HG02884 (cell line): ENCODE measurements around the gene IQCE.
"Not testable (repeated sequence)": the region's sequence is repeated elsewhere in the genome, so short reads cannot be mapped to it uniquely, and the experiment has no call there.

Experiments
- ATAC-seq: cut with Tn5 transposase; IDR thresholded peaks from one replicate; pipeline ENCODE4 v1.9.1; 2021; ENCODE audit warnings: mild to moderate bottlenecking, moderate library complexity; ENCODE audit not compliant: unreplicated experiment

The IQCE gene

DNA sequence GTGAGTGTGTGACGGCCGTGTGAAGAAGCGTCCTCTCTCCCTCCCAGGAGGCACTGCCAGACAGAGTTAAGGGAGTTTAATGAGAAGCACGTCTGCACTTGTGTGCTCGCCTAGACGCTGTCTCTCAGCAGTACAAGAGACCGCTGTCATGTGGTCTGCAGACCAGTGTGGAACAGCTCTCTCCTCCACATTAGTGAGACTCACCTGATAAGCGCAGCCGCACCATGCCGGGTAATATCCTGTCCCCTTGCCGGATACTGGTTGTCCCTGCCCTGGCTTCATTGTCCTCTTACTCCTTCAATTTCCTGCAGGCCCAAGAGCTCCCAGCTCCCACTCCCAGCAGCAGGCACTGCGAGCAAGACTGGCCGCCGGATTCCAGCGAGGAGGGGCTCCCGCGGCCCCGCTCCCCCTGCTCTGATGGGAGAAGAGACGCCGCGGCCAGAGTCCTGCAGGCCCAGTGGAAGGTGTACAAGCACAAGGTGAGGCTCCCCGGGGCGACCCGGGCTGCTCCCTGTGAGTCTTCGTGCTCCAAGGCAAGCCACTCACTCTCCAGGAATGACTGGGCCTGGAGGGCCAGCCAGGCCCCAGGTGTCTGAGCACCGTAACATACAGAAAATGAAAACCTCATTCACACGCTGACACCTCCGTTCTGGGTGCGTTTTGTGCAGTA, 39.5 kb downstream of the IQCE start:
- no peak for ATAC-seq

DNA sequence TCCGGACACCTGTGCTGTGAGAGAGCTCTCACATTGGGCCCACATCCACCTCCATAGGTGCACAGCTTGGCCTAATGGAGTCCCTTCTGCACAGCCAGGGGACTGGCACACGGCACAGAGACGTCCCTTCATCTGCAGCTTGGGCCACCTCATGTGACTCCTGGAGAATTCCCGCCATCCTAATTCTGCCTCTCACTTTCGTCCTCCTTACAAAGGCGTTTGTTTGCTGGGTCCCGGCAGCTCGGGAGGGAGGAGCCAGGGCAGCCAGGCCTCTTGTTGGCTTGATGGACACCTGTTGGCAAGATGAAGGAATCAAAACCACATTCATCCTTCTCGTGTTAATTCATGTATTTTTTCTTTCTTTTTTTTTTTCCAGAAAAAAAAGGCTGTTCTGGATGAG, 42.3 kb downstream of the IQCE start:
- ATAC-seq = no peak

DNA sequence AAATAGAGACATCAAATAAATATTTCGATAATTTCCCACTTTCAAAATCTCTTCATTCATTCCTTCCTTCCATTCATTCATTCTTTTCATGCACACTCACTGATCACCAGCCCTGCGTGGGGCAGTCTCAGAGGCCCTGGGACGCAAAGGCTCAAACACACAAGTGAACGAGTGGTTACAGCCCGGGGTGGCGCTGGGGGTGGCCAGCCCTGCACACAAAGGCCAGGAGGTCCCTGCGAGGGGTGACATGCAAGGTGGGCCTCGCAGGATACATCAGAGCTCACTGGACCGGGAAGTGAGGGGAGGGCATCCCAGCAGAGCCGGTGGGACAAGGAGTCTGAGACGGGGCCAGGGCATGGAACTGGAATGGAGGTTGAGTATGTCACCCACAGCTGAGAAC, 43.1 kb downstream of the IQCE start:
- ATAC-seq = no peak

GRCh38 chr7:2602406-2603043, 43.7 kb downstream of the IQCE start:
- no peak for ATAC-seq

- ATAC-seq = no peak
Measured at GRCh38 chr7:2603044-2603965, 44.5 kb downstream of the IQCE start.

DNA sequence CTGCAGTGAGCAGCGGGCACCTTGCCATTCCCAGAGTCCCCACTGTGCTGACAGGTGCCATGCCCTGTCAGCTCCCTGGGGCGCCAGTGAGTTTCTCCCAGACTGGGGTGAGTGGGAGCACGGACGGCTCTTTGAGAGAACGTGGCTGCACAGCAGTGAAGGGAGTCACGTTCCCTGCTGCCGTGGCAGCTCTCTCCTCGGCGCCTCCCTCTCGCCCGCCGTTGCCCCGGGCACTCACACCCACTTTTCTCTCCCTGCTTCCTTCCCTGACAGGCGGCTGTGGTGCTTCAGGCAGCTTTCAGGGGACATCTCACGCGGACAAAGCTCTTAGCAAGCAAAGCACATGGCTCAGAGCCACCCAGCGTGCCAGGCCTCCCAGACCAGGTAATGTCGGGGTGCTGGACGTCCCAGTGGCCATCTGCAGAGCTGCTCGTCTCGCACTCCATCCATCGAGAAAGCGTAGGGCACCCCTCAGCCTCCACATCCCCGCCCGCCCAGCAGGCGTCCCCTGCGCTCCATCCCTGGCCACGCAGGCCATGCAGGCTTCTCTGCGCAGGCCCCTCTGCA, 45.9 kb downstream of the IQCE start:
- no peak for ATAC-seq

GRCh38 chr7:2605608-2606538, 47.1 kb downstream of the IQCE start:
- no peak for ATAC-seq

- no peak for ATAC-seq
Measured at GRCh38 chr7:2606539-2606936, 47.8 kb downstream of the IQCE start.

- ATAC-seq = no peak
Measured at GRCh38 chr7:2607122-2607922, 48.5 kb downstream of the IQCE start.

- no peak for ATAC-seq
Measured at GRCh38 chr7:2607923-2608904, 49.4 kb downstream of the IQCE start.

- ATAC-seq = no peak
Measured at GRCh38 chr7:2608921-2609411, 50.2 kb downstream of the IQCE start.

GRCh38 chr7:2609646-2610045, 50.9 kb downstream of the IQCE start:
- not testable (repeated sequence) for ATAC-seq

- ATAC-seq = no peak
Measured at GRCh38 chr7:2610466-2610865, 51.7 kb downstream of the IQCE start.

DNA sequence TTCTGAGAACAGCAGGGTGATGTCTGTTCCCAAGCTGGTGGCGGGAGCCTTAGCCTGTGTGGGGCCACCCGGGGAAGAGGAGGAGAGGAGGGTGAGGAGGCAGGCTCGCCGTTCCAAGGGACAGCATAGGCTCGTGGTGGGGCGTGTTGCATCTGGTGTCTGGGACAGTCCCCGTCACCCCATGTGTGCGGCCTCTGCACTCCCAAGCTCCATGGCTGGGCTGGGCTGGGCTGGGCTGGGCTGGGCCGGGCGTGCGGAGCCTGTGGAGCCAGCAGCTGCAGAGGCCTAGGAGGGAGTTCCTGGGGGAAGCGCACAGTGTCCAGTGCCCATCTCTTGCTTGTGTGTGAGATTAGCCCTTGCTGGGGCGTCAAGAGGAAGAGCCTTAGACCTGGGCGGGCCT, 52.1 kb downstream of the IQCE start:
- no peak for ATAC-seq

- ATAC-seq = no peak
Measured at GRCh38 chr7:2611401-2611800, 52.6 kb downstream of the IQCE start.

GRCh38 chr7:2611922-2612321, 53.1 kb downstream of the IQCE start:
- no peak for ATAC-seq

DNA sequence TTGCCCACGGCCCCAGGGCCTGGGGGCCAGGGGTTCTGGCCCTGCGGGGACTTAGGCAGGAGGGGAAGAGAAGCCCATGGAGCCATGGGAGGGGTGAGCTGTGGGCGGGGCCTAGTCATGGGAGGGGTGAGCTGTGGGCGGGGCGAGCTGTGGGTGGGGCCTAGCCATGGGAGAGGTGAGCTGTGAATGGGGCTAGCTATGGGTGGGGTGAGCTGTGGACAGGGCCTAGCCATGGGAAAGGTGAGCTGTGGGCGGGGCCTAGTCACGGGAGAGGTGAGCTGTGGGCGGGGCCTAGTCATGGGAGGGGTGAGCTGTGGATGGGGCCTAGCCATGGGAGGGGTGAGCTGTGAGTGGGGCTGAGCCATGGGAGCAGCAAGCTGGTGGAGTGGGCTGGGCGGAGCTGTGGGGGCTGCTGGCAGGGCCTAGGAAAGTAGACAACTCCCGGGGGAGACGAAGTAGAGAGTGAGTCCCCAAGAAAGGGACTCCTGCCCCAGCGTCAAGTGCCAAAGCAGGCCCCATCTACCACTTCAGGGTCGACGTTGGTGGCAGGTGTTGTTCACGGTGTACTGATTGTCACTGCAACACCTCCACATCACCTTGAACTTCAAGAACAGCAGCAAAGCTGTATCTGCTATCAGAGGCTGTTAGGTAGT, 53.8 kb downstream of the IQCE start:
- ATAC-seq = no peak
